T-helper 1 cell (primary cell): ENCODE data around the gene KRTAP6-2.

Source experiments
- DNase-seq, 5 donors: peaks; one replicate each; pipeline ENCODE4 v3.0.0-alpha.2; 2012 to 2020
- total RNA-seq, 4 donors: gene quantifications; one replicate each; lab custom pipeline; 2026; lab: John Stamatoyannopoulos, UW

Gene KRTAP6-2
- total RNA-seq, result 0 reads per million in 4 donors

GRCh38 chr21:30598802-30599201, at the start of gene KRTAP6-2:
Gene KRTAP6-2 (minus strand): TSS chr21:30598902. CDS start chr21:30598874, 28 bp downstream.
- DNase-seq, result no peak

- no peak for DNase-seq
These were observed 48.3 kb upstream of the KRTAP6-2 start for GRCh38 chr21:30646904-30647414.

GRCh38 chr21:30642564-30642963, 43.9 kb upstream of the KRTAP6-2 start, which contains the start of gene KRTAP20-3:
Gene KRTAP20-3 (plus strand): TSS chr21:30642864.
- no peak for DNase-seq

- DNase-seq, result no peak
These were observed 40.0 kb upstream of the KRTAP6-2 start for GRCh38 chr21:30638686-30639085.

- DNase-seq, result no peak
These were observed 36.2 kb upstream of the KRTAP6-2 start, which contains the start of gene KRTAP20-2 for GRCh38 chr21:30634906-30635305. Gene KRTAP20-2 (plus strand): TSS chr21:30635206. CDS start chr21:30635264, 58 bp downstream.

GRCh38 chr21:30629200-30629599, 30.5 kb upstream of the KRTAP6-2 start:
- no peak for DNase-seq

GRCh38 chr21:30628109-30628508, 29.4 kb upstream of the KRTAP6-2 start:
- no peak for DNase-seq

GRCh38 chr21:30625449-30626165, 26.9 kb upstream of the KRTAP6-2 start:
- no peak for DNase-seq

GRCh38 chr21:30623362-30623761, 24.7 kb upstream of the KRTAP6-2 start:
- no peak for DNase-seq

GRCh38 chr21:30620522-30620921, 21.8 kb upstream of the KRTAP6-2 start, which contains the start of gene KRTAP20-4:
Gene KRTAP20-4 (plus strand): TSS chr21:30620627.
- no peak for DNase-seq

- no peak for DNase-seq
These were observed 21.4 kb upstream of the KRTAP6-2 start for GRCh38 chr21:30620080-30620479.

- DNase-seq, result no peak
These were observed 17.4 kb upstream of the KRTAP6-2 start, which contains the start of gene KRTAP20-1 for GRCh38 chr21:30616125-30616524. Gene KRTAP20-1 (plus strand): TSS chr21:30616425. CDS start chr21:30616455, 30 bp downstream.

GRCh38 chr21:30615199-30615598, 16.5 kb upstream of the KRTAP6-2 start:
- no peak for DNase-seq

- DNase-seq, result no peak
These were observed 15.1 kb upstream of the KRTAP6-2 start, which contains the start of gene KRTAP6-1 for GRCh38 chr21:30613836-30614235. Gene KRTAP6-1 (minus strand): TSS chr21:30613930. CDS start chr21:30613904, 26 bp downstream.

GRCh38 chr21:30612132-30612531, 13.4 kb upstream of the KRTAP6-2 start:
- no peak for DNase-seq

- DNase-seq, result no peak
These were observed 7.3 kb upstream of the KRTAP6-2 start for GRCh38 chr21:30605968-30606367.

GRCh38 chr21:30600787-30601186, 2.1 kb upstream of the KRTAP6-2 start, which contains the start of gene KRTAP22-1:
Gene KRTAP22-1 (plus strand): TSS chr21:30601087.
- no peak for DNase-seq

- no peak for DNase-seq
These were observed 6.6 kb downstream of the KRTAP6-2 start, which contains the start of gene KRTAP6-3 for GRCh38 chr21:30592140-30592539. Gene KRTAP6-3 (plus strand): TSS chr21:30592440. CDS start chr21:30592446, 6 bp downstream.

GRCh38 chr21:30590297-30590696, 8.4 kb downstream of the KRTAP6-2 start, which contains the start of gene KRTAP22-2:
Gene KRTAP22-2 (minus strand): TSS chr21:30590397.
- DNase-seq, result no peak

GRCh38 chr21:30582870-30583269, 15.8 kb downstream of the KRTAP6-2 start:
- DNase-seq, result no peak

GRCh38 chr21:30580132-30580531, 18.6 kb downstream of the KRTAP6-2 start:
- no peak for DNase-seq

- no peak for DNase-seq
These were observed 19.4 kb downstream of the KRTAP6-2 start for GRCh38 chr21:30579346-30579745.

- DNase-seq, result no peak
These were observed 20.9 kb downstream of the KRTAP6-2 start for GRCh38 chr21:30577766-30578165.

GRCh38 chr21:30567617-30568016, 31.1 kb downstream of the KRTAP6-2 start:
- no peak for DNase-seq
